Gastroesophageal sphincter (tissue), 3 donors: ENCODE results near the gene HSPB7.

ENCODE experiments used
- CTCF ChIP-seq, 4 experiments: fragments of 200-600 bp in 2 of 4; fragments of 450-650 bp in 2 of 4; sonication (generic) in 1 of 4; IDR thresholded peaks; one replicate each; pipeline ENCODE4 v1.5.1; 2017 to 2019; ENCODE audit warnings: antibody characterized with exemption in 4 of 4, mild to moderate bottlenecking in 2 of 4, moderate library complexity in 2 of 4
- EP300 ChIP-seq: sonication (generic); formaldehyde crosslinking; IDR thresholded peaks from one replicate; pipeline ENCODE4 v1.6.1; 2017; ENCODE audit warnings: antibody characterized with exemption, mild to moderate bottlenecking
- POLR2A ChIP-seq, 2 donors: fragments of 450-650 bp; IDR thresholded peaks; one replicate each; pipeline ENCODE4 v1.6.1; 2017; ENCODE audit warnings: antibody characterized with exemption in 2 of 2, mild to moderate bottlenecking in 2 of 2, moderate library complexity in 1 of 2
- POLR2AphosphoS5 ChIP-seq: sonication (generic); formaldehyde crosslinking; IDR thresholded peaks from one replicate; pipeline ENCODE4 v1.6.1; 2017; ENCODE audit warnings: antibody characterized with exemption

GRCh38 chr1:16051039-16051438 is 33.2 kb upstream of the HSPB7 start:
- no peak for TF ChIP-seq POLR2AphosphoS5
- TF ChIP-seq CTCF (IDR thresholded peaks at IDR 0.05), result no peak
- TF ChIP-seq POLR2A (IDR thresholded peaks at IDR 0.05), result no peak
- TF ChIP-seq EP300, result no peak
